Cardiac septum (tissue), 1 donor: ENCODE measurements around the gene GBP6. TPM values are rescaled to one million over a fixed set of nuclear protein-coding genes. Genes with fewer than 3 reads are reported as not detected.
"Not testable (repeated sequence)": the region's sequence is repeated elsewhere in the genome, so short reads cannot be mapped to it uniquely, and the experiment has no call there.

Experiments used
- DNase-seq: peaks from one replicate; pipeline ENCODE4 v3.0.0-alpha.2; 2020; ENCODE audit warnings: low spot score
- intact Hi-C: fragments of 100-400 bp; cut with DNase I; formaldehyde crosslinking; loops from one replicate; pipeline ENCODE4 v1.14.0; 2022
- long read RNA-seq: library from polyadenylated mRNA; unstranded; transcript quantifications from one replicate; pipeline ENCODE4 v2.0.0, GENCODE V29; 2021
- total RNA-seq: library from RNA; stranded (reverse); fragmentation: NEBNext Ultra II Directional; extraction: Animal tissue kit (Norgen Biotek cat#: 25700); gene quantifications from one replicate; pipeline ENCODE4 v1.2.1, GENCODE V29; 2021
- donor health status: DM: no; HTN: no; CAD: no.

GBP6 gene
- not detected for total RNA-seq
- long read RNA-seq = 0 reads

- intact Hi-C loops = no loop called here
- no peak for DNase-seq
These were observed at the start of gene GBP6 for GRCh38 chr1:89363638-89364536. Gene GBP6, plus strand, starts transcription at chr1:89364059. Its CDS starts 4,493 bp downstream, at chr1:89368552.

GRCh38 chr1:89322402-89322801, 41.5 kb upstream of the GBP6 start:
- intact Hi-C loops = no loop called here
- no peak for DNase-seq

- DNase-seq = no peak
- intact Hi-C loops = no loop called here
These were observed 32.0 kb upstream of the GBP6 start for GRCh38 chr1:89331890-89332289.

- DNase-seq = no peak
- intact Hi-C loops = no loop called here
These were observed 31.4 kb upstream of the GBP6 start for GRCh38 chr1:89332461-89332860.

GRCh38 chr1:89335486-89335885, 28.4 kb upstream of the GBP6 start:
- no peak for DNase-seq
- intact Hi-C loops = no loop called here

GRCh38 chr1:89337903-89338302, 26.0 kb upstream of the GBP6 start:
- intact Hi-C loops = no loop called here
- DNase-seq = no peak

GRCh38 chr1:89339039-89339438, 24.8 kb upstream of the GBP6 start:
- intact Hi-C loops = no loop called here

GRCh38 chr1:89345479-89345878, 18.4 kb upstream of the GBP6 start:
- DNase-seq, intact Hi-C loops: not testable (repeated sequence)

More at GRCh38 chr1:89339039-89339438, 24.8 kb upstream of the GBP6 start:
- DNase-seq = no peak

GRCh38 chr1:89347296-89347695, 16.6 kb upstream of the GBP6 start:
- no peak for DNase-seq
- intact Hi-C loops = no loop called here

GRCh38 chr1:89350298-89350697, 13.6 kb upstream of the GBP6 start:
- no peak for DNase-seq
- intact Hi-C loops = no loop called here

- no peak for DNase-seq
- intact Hi-C loops = no loop called here
These were observed 12.1 kb upstream of the GBP6 start for GRCh38 chr1:89351597-89352311.

- DNase-seq = no peak
- intact Hi-C loops = no loop called here
These were observed 11.4 kb upstream of the GBP6 start for GRCh38 chr1:89352421-89352820.

GRCh38 chr1:89354205-89354604, 9.7 kb upstream of the GBP6 start:
- no peak for DNase-seq
- intact Hi-C loops = no loop called here

GRCh38 chr1:89355056-89355455, 8.8 kb upstream of the GBP6 start:
- DNase-seq = no peak
- intact Hi-C loops = loop anchor here (5.0 kb wide), 2 partner anchors 102 to 158 kb away; partner anchors contain the start of gene GBP4

- intact Hi-C loops = loop anchor here (5.0 kb wide), 2 partner anchors 100 to 160 kb away; partner anchors contain the start of gene GBP4
These were observed 7.0 kb upstream of the GBP6 start for GRCh38 chr1:89356658-89357400.

GRCh38 chr1:89358287-89358893, 5.5 kb upstream of the GBP6 start:
- DNase-seq = peak; percentile 81
- intact Hi-C loops = loop anchor here (2.0 to 5.0 kb wide), 3 partner anchors 99 to 360 kb away; partner anchors contain the start of gene GBP4

More at GRCh38 chr1:89356658-89357400, 7.0 kb upstream of the GBP6 start:
- no peak for DNase-seq

GRCh38 chr1:89360716-89361115, 3.1 kb upstream of the GBP6 start:
- intact Hi-C loops = no loop called here
- no peak for DNase-seq

- intact Hi-C loops = no loop called here
- DNase-seq = no peak
These were observed 2.2 kb upstream of the GBP6 start for GRCh38 chr1:89361681-89362080.

- intact Hi-C loops = no loop called here
- DNase-seq = no peak
These were observed 663 bp upstream of the GBP6 start for GRCh38 chr1:89363196-89363595.
